Measurements from ENCODE around the gene MANEAL. TPM values are rescaled to one million over a fixed set of nuclear protein-coding genes. Genes with fewer than 3 reads are reported as not detected.

MANEAL gene
- total RNA-seq, 1 donor from 2014 or later: 1.4 TPM

GRCh38 chr1:37753473-37754321, 40.0 kb upstream of the MANEAL start:
- H2AFZ ChIP-seq (ENCODE audit: low read depth, low read length): no peak overlapping the region
- no peak overlapping the region for H3K27ac ChIP-seq (ENCODE audit: low read depth, low read length)
- no peak overlapping the region for H3K9ac ChIP-seq (ENCODE audit: low read length)
- no peaks in the 10 kb centered on the region for H3K79me2 ChIP-seq (ENCODE audit: insufficient read depth, low read length)
- Mint-ChIP-seq H3K9me3 (ENCODE audit: unreplicated experiment) (peaks cover 2% of the 10 kb centered on the region), H3K36me3 (ENCODE audit: low read depth, unreplicated experiment) (no peaks in the 10 kb centered on the region), H3K27me3 (ENCODE audit: low read depth, unreplicated experiment) (peaks cover 34% of the 10 kb centered on the region), H3K27ac (ENCODE audit: unreplicated experiment) (no peak overlapping the region), H3K4me3 (ENCODE audit: unreplicated experiment) (no peak overlapping the region), H3K4me1 (ENCODE audit: low read depth, unreplicated experiment) (no peaks in the 10 kb centered on the region)
- no peak overlapping the region for H3K4me3 ChIP-seq (ENCODE audit: insufficient read depth, low read depth, low read length)
- no peaks in the 10 kb centered on the region for H3K36me3 ChIP-seq (ENCODE audit: insufficient read depth, low read length)
- no peaks in the 10 kb centered on the region for H3K9me3 ChIP-seq (ENCODE audit: insufficient read depth, low read depth, low read length)
- peaks cover 44% of the 10 kb centered on the region for H3K27me3 ChIP-seq (ENCODE audit: insufficient read depth, low read length)
- TF ChIP-seq CTCF (IDR thresholded peaks at IDR 0.05; ENCODE audit: insufficient read depth, low read depth, low read length): no peak
- peak; percentile 55 for TF ChIP-seq EZH2 (IDR thresholded peaks at IDR 0.05; ENCODE audit: insufficient read depth, low read length)
- FAIRE-seq (no peak), DNase-seq (ENCODE audit: low read depth) (no peak)
- H4K20me1 ChIP-seq (ENCODE audit: insufficient read depth, low read length): no peaks in the 10 kb centered on the region
- no peak overlapping the region for H3K4me2 ChIP-seq (ENCODE audit: low read length)
- H3K4me1 ChIP-seq (ENCODE audit: insufficient read depth, low read length): no peaks in the 10 kb centered on the region

GRCh38 chr1:37755290-37755689, 38.4 kb upstream of the MANEAL start:
- Mint-ChIP-seq H3K36me3 (ENCODE audit: low read depth, unreplicated experiment) (no peaks in the 10 kb centered on the region), H3K27ac (ENCODE audit: unreplicated experiment) (peak overlapping the region; percentile 69), H3K27me3 (ENCODE audit: low read depth, unreplicated experiment) (peaks cover 28% of the 10 kb centered on the region), H3K9me3 (ENCODE audit: unreplicated experiment) (peaks cover 2% of the 10 kb centered on the region), H3K4me3 (ENCODE audit: unreplicated experiment) (no peak overlapping the region), H3K4me1 (ENCODE audit: low read depth, unreplicated experiment) (no peaks in the 10 kb centered on the region)
- TF ChIP-seq EZH2 (IDR thresholded peaks at IDR 0.05; ENCODE audit: insufficient read depth, low read length) (no peak), CTCF (IDR thresholded peaks at IDR 0.05; ENCODE audit: insufficient read depth, low read depth, low read length) (no peak)
- H3K27ac ChIP-seq (ENCODE audit: low read depth, low read length): no peak overlapping the region
- H2AFZ ChIP-seq (ENCODE audit: low read depth, low read length): no peak overlapping the region
- no peaks in the 10 kb centered on the region for H3K4me1 ChIP-seq (ENCODE audit: insufficient read depth, low read length)
- no peak overlapping the region for H3K4me3 ChIP-seq (ENCODE audit: insufficient read depth, low read depth, low read length)
- H3K9me3 ChIP-seq (ENCODE audit: insufficient read depth, low read depth, low read length): no peaks in the 10 kb centered on the region
- peaks cover 56% of the 10 kb centered on the region for H3K27me3 ChIP-seq (ENCODE audit: insufficient read depth, low read length)
- no peak for DNase-seq (ENCODE audit: low read depth)
- no peaks in the 10 kb centered on the region for H3K36me3 ChIP-seq (ENCODE audit: insufficient read depth, low read length)
- no peak overlapping the region for H3K4me2 ChIP-seq (ENCODE audit: low read length)
- H4K20me1 ChIP-seq (ENCODE audit: insufficient read depth, low read length): no peaks in the 10 kb centered on the region
- H3K79me2 ChIP-seq (ENCODE audit: insufficient read depth, low read length): no peaks in the 10 kb centered on the region
- no peak for FAIRE-seq
- H3K9ac ChIP-seq (ENCODE audit: low read length): no peak overlapping the region

Data from astrocyte (in vitro differentiated cells and primary cell).